Measurements from ENCODE around the gene B4GALNT4.
"Not testable (repeated sequence)": the region's sequence is repeated elsewhere in the genome, so short reads cannot be mapped to it uniquely, and the experiment has no call there.

Gene B4GALNT4

GRCh38 chr11:394034-394857, 24.9 kb downstream of the B4GALNT4 start, which contains the start of gene PKP3:
Gene PKP3, plus strand, starts transcription at chr11:394209. Its CDS starts 84 bp downstream, at chr11:394293.
- no peak for DNase-seq

DNA sequence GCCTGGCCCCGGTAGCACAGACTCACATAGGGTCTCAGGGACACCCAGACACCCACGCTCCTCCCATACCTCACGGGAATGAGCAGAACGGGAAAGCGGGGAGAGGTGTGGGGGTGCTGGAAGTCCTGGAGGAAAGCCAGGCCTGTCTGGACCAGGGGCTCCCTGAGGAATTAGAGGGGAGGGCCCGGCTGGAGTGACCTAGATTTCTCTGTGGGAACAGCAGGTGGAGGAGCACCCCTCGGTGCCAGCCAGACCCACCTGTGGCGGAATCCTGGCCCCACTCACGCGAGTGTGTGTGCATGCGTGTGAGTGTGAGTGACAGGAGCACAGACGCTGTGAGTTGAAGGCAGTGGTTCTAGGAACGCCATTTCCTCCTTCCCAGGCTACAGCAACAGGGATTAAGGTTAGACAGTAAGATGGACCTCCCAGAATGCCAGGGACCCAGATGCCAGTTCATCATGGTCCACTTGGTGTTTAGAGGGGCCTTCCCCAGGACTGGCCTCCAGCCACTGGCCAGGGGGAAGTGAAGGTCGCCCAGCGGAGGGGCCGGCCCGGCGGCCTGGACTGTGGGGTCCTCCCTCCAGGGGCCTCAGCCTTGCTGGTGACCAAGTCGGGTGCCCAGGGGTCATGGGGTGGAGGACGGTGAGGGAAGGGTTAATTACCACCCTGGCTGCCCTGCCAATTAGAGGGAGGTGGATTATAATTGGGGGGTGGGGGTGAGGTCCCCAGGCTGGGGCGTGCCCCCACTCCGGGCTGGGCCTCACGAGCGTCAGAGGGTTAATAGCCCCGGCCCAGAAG, 25.8 kb downstream of the B4GALNT4 start:
- DNase-seq, result no peak

DNA sequence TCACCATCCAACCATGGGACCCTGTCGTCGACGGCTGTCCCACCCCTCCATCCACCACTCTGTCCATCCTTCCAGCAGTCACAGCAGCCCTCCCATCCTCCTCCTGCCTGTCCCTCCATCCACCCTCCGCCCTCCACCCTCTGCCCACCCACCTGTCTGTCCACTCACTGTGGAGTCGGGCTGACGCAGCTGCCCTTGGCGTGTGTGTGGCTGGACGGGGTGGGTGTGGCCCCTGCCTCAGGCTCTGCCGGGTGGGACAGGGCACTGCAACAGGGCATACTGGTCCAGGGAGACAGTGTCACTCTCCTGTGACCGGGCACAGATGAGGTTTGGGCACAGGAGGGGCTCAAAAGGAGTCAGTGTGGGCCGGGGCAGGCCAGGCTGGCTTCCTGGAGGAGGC, 26.6 kb downstream of the B4GALNT4 start:
- no peak for DNase-seq

GRCh38 chr11:396511-396947, 27.2 kb downstream of the B4GALNT4 start:
- DNase-seq, result no peak

- no peak for DNase-seq
Observed at GRCh38 chr11:396948-397548, 27.7 kb downstream of the B4GALNT4 start.

- DNase-seq, result no peak
Observed at GRCh38 chr11:398826-399225, 29.5 kb downstream of the B4GALNT4 start.

DNA sequence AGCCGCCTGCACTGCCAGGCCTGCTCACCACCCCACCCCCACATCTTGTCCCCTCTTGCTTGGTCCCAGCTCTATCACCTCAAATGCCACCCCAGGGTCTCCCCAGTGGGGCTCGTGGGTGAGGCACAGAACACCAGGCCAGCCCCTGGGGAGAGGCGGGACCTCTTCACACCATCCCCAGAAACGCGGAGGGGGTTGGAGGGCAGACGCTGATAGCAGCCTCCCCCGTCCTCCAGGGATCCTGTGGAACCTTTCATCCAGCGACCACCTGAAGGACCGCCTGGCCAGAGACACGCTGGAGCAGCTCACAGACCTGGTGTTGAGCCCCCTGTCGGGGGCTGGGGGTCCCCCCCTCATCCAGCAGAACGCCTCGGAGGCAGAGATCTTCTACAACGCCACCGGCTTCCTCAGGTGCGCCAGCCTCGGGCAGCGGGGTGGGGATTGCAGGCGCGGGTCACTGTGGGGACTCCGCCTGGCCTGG, 30.5 kb downstream of the B4GALNT4 start:
- no peak for DNase-seq

- no peak for DNase-seq
Observed at GRCh38 chr11:400241-400689, 31.0 kb downstream of the B4GALNT4 start.

GRCh38 chr11:401196-401595, 31.9 kb downstream of the B4GALNT4 start:
- not testable (repeated sequence) for DNase-seq

- no peak for DNase-seq
Observed at GRCh38 chr11:403021-403760, 33.9 kb downstream of the B4GALNT4 start.

DNA sequence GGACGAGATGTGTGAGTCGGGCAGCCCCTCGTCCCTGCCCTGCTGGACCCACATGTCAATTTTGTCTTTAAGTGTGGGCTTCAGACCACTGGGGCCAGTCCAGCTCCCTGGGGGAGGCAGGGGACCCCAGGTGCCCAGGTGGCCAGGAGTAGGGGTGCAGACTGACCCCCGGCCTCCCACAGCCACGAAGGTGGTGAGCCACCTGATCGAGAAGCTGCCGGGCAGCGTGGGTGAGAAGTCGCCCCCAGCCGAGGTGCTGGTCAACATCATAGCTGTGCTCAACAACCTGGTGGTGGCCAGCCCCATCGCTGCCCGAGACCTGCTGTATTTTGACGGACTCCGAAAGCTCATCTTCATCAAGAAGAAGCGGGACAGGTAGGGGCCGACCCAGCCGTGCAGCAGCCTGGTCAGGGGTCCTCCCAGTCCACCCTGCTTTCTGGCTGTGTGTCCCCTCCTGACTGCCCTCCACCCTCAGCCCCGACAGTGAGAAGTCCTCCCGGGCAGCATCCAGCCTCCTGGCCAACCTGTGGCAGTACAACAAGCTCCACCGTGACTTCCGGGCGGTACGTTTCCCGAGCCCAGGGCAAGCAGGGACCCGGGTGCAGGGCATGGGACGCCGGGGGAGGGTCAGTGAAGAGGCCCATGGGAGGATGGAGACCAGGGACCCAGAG, 34.6 kb downstream of the B4GALNT4 start:
- DNase-seq, result no peak

GRCh38 chr11:404551-405264, 35.4 kb downstream of the B4GALNT4 start:
- no peak for DNase-seq

GRCh38 chr11:405323-405953, 36.1 kb downstream of the B4GALNT4 start:
- no peak for DNase-seq

- DNase-seq, result no peak
Observed at GRCh38 chr11:405954-406795, 36.9 kb downstream of the B4GALNT4 start.

GRCh38 chr11:406796-407650, 37.7 kb downstream of the B4GALNT4 start:
- DNase-seq, result no peak

DNA sequence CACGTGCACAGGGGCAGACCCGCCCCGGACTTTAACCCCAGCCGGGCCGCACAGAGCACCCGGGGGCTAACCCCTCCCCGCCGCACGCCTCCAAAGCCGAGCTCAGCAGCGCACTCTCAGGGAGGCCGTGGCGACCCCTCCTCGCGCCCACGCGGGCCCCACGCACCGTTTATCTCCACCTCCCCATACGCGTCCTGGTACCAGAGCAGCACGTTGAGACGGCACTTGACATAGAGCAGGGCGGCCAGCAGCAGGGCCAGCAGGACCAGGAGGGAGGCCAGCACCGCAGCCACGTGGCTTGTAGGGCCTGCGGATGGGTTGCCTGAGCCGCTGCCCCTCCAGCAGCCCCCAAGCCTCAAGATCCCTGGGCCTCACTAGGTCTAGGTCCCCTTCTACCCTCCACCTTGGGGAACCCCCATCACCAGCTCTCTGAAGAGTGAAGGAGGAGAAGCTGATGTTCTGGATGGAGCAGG, 38.4 kb downstream of the B4GALNT4 start:
- no peak for DNase-seq

DNA sequence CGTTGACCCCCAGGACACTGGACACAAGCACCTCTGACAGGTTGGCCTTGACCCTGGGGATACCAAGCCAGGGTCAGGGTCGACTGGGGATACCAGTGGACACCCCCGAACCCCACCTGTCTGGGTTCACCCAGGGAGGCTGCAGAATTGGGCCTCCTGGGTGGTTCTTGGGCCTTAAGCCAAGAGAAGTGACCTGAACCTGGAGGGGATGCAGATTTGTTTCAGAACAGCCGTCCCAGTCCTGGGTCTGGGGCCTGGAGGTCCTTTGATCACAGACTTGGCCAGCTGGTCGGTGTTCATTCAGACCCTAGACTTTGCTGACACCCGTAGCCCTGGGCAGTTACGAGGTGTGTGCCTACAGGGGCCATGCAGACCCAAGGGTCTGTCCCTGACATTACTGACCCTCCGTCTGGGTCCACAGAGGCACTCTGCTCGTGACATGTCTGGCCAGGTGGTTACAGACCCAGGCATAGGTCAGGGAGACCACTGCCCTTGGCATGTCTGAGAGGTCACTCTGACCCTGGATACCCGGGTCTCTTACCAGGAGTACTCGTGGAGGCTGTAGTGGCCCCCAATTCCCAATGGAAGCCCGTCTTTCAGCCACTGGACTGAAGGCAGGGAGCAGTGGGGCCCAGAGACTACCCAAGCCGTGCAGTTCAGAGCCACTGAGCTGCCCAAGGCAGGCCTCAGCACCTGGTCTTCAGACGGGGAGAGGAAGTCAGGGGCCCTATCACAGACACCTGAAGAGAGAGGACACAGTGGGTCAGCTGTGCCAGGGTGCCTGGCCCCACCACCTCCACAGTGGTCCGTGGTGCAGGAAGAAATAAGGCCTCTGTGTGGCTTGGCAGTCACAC, 39.1 kb downstream of the B4GALNT4 start:
- DNase-seq, result no peak

All from NCI-H1436 treated with DMSO at 0.1 percent for 48 hours (cell line).